ENCODE measurements around the gene ULK2.

- TF ChIP-seq EP300 (IDR thresholded peaks at IDR 0.05): no peak
- no peak for TF ChIP-seq POLR2AphosphoS5 (IDR thresholded peaks at IDR 0.05)
- TF ChIP-seq CTCF (IDR thresholded peaks at IDR 0.05): no peak
These were observed 10.1 kb downstream of the ULK2 start for GRCh38 chr17:19857640-19858039.
